Activated CD8-positive, alpha-beta T cell treated with anti-CD3 and anti-CD28 coated beads, Interleukin-2, amount 10 ng/mL, durations not matched to agents 7 days and 5 days (primary cell): ENCODE measurements around the gene SUGP1. TPM values are rescaled to one million over a fixed set of nuclear protein-coding genes. Genes with fewer than 3 reads are reported as not detected.

ENCODE experiments used
- ATAC-seq: fragments of 150-1000 bp; cut with Tn5 transposase; one replicate; pipeline ENCODE4 v1.10.0; 2021; ENCODE audit warnings: moderate library complexity
- CTCF ChIA-PET: fragments of 350-600 bp; sonication (Branson Sonifier 250); formaldehyde crosslinking; loops from one replicate; lab custom pipeline; 2021; ENCODE audit warnings: antibody characterized with exemption; lab: Charles Lee
- POLR2A ChIA-PET: fragments of 350-600 bp; sonication (Branson Sonifier 250); formaldehyde crosslinking; loops from one replicate; lab custom pipeline; 2021; ENCODE audit warnings: antibody characterized with exemption; lab: Charles Lee
- DNase-seq: peaks from one replicate; pipeline ENCODE4 v3.0.0-alpha.2; 2020
- H3K27ac Mint-ChIP-seq: one replicate; pipeline ENCODE4 v1.8.0; 2021; ENCODE audit warnings: mild to moderate bottlenecking, mixed read lengths
- H3K27me3 Mint-ChIP-seq: one replicate; pipeline ENCODE4 v1.8.0; 2021; ENCODE audit warnings: low read depth, mixed read lengths
- H3K36me3 Mint-ChIP-seq: one replicate; pipeline ENCODE4 v1.8.0; 2021; ENCODE audit warnings: low read depth, mixed read lengths
- H3K4me1 Mint-ChIP-seq: one replicate; pipeline ENCODE4 v1.8.0; 2021; ENCODE audit warnings: low read depth, mixed read lengths
- H3K4me3 Mint-ChIP-seq: one replicate; pipeline ENCODE4 v1.8.0; 2021; ENCODE audit warnings: mild to moderate bottlenecking, mixed read lengths
- H3K9me3 Mint-ChIP-seq: one replicate; pipeline ENCODE4 v1.8.0; 2022; ENCODE audit warnings: mixed read lengths; ENCODE audit not compliant: insufficient read depth
- total RNA-seq, 2 experiments: library from RNA; stranded (reverse); gene quantifications; one replicate each; pipeline ENCODE4 v1.2.3, GENCODE V29; 2021

SUGP1 gene
- total RNA-seq, 2 experiments from 2014 or later, result 58.9 to 60.9 TPM

DNA sequence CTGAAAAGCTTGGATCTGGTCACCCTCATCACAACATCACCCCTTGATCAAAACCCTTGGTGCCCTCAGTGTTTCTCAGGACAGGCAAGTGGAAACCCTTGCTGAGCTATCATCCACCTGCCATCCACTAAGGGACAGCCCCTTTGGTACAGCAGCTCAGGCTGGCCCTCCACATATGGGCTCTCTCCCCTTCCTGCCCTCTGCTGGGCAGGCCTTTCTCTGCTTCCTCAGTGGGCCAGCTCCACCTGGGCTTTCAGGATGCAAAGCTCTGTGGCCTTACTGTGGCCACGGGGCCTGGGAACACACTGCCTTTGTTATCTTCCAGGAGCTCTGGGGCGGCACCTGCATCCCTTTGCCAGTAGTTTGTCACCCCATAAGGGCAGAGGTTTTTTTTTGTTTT is 4.9 kb downstream of the SUGP1 start:
- Mint-ChIP-seq H3K27ac (no peak overlapping the region), H3K27me3 (no peaks in the 10 kb centered on the region), H3K36me3 (peaks cover 36% of the 10 kb centered on the region), H3K4me1 (peaks cover 21% of the 10 kb centered on the region), H3K4me3 (no peak overlapping the region), H3K9me3 (no peaks in the 10 kb centered on the region)
- no peak for ATAC-seq
- no peak for DNase-seq
- ChIA-PET CTCF (interaction anchor here (1.3 kb wide), 1 partner anchor 141 kb away, joined by 4 read pairs; no protein-coding TSS in a partner anchor), POLR2A (no interaction called here)

DNA sequence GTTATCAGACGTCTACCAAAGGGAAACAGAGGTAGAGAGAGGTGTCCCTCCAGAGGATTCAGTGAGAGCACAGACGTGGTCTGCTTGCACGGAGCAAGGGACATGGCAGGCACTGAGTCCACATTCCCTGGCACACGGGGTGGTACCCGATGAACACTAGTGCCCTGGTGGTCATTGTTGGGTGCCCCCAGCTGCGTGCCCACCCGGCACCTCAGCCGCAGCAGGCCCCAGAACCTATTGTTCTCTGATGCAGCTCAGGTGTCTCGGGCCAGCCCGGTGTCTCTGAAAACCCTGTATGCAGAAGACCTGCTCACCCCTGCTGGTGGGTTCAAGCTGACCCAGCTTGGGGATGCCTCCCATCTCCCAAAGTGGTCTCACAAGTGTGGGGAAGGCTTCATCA is 11.9 kb downstream of the SUGP1 start:
- no peak overlapping the region for H3K27ac Mint-ChIP-seq
- no peak for ATAC-seq
- no peaks in the 10 kb centered on the region for H3K4me1 Mint-ChIP-seq
- ChIA-PET CTCF (no interaction called here), POLR2A (no interaction called here)
- no peaks in the 10 kb centered on the region for H3K9me3 Mint-ChIP-seq
- no peak overlapping the region for H3K4me3 Mint-ChIP-seq
- H3K36me3 Mint-ChIP-seq, result peaks cover 35% of the 10 kb centered on the region
- DNase-seq, result no peak
- H3K27me3 Mint-ChIP-seq, result no peaks in the 10 kb centered on the region

DNA sequence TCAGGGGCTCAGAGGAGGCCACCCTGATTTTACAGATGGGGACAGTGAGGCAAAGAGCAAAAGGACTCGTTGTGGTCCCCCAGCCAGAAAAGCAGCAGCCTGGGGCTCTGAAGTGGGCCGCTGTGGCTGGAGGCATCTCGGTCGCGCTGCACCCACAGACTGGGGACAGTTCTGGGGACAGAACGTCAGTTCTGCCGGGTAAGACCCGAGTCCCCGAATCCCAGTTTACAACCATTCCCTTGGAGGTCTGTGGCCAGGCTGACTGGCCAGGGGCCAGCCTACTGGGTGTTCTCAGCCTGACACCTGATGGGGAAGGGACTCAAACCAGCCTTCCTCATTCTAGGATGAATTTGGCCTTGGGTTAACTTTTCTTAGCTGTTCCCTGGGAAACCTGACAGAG is 14.1 kb downstream of the SUGP1 start:
- POLR2A ChIA-PET, result interaction anchor here (0.5 to 0.6 kb wide), 2 partner anchors 27 to 262 kb away, joined by 3 read pairs; no protein-coding TSS in a partner anchor
- Mint-ChIP-seq H3K4me1 (no peaks in the 10 kb centered on the region), H3K4me3 (no peak overlapping the region), H3K36me3 (peaks cover 40% of the 10 kb centered on the region), H3K9me3 (no peaks in the 10 kb centered on the region), H3K27me3 (no peaks in the 10 kb centered on the region), H3K27ac (no peak overlapping the region)
- ATAC-seq, result no peak
- no peak for DNase-seq
- CTCF ChIA-PET, result no interaction called here

DNA sequence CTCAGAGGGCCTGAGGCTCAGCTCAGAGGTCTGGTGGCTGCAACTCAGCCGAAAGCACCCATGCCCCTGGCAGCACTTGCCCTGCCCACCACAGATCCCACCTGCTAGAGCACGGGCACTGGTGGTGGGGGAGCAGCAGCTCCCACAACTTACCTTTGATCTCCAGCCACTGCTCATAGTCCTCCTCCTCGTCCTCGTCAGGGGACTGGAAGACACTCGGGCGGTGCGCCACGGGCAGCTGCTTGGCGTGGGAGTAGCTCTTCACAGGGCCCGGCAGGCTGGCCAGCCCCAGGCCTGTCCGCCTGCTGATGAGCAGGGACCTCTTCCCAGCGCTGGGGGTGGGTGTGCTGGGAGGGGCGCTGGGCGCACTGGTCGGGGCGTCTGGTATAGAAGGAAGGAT is 14.6 kb downstream of the SUGP1 start:
- DNase-seq (no peak), ATAC-seq (no peak)
- no peaks in the 10 kb centered on the region for H3K27me3 Mint-ChIP-seq
- POLR2A ChIA-PET, result interaction anchor here (0.9 kb wide), 1 partner anchor 8 kb away, joined by 3 read pairs; no protein-coding TSS in a partner anchor
- CTCF ChIA-PET, result no interaction called here
- no peak overlapping the region for H3K27ac Mint-ChIP-seq
- no peaks in the 10 kb centered on the region for H3K4me1 Mint-ChIP-seq
- H3K4me3 Mint-ChIP-seq, result no peak overlapping the region
- no peaks in the 10 kb centered on the region for H3K9me3 Mint-ChIP-seq
- peaks cover 43% of the 10 kb centered on the region for H3K36me3 Mint-ChIP-seq

DNA sequence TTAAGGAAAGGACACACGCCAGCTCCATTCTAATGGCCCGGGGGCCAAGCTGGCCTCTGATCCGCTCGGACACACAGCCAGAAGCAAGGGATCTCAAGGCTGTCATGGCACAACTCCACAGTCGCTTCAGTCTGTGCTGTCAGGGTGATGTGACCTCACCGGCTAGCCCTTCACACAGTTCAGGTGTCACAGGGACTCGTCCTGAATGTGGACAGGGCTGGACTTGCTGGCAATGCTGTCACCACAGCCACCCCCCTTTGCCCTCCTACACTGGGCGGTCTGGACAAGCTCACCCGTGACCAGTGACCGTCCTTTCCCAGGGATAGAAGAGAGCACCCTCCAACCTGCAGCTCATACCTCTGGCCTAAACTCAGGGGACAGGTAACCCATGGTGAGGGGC is 15.2 kb downstream of the SUGP1 start:
- peaks cover 40% of the 10 kb centered on the region for H3K36me3 Mint-ChIP-seq
- H3K4me3 Mint-ChIP-seq, result no peak overlapping the region
- CTCF ChIA-PET, result no interaction called here
- no peak for DNase-seq
- POLR2A ChIA-PET, result interaction anchor here (0.6 to 0.9 kb wide), 2 partner anchors 8 to 75 kb away, joined by 3 to 5 read pairs; no protein-coding TSS in a partner anchor
- H3K4me1 Mint-ChIP-seq, result no peaks in the 10 kb centered on the region
- H3K9me3 Mint-ChIP-seq, result no peaks in the 10 kb centered on the region
- H3K27ac Mint-ChIP-seq, result no peak overlapping the region
- ATAC-seq, result no peak
- H3K27me3 Mint-ChIP-seq, result no peaks in the 10 kb centered on the region

DNA sequence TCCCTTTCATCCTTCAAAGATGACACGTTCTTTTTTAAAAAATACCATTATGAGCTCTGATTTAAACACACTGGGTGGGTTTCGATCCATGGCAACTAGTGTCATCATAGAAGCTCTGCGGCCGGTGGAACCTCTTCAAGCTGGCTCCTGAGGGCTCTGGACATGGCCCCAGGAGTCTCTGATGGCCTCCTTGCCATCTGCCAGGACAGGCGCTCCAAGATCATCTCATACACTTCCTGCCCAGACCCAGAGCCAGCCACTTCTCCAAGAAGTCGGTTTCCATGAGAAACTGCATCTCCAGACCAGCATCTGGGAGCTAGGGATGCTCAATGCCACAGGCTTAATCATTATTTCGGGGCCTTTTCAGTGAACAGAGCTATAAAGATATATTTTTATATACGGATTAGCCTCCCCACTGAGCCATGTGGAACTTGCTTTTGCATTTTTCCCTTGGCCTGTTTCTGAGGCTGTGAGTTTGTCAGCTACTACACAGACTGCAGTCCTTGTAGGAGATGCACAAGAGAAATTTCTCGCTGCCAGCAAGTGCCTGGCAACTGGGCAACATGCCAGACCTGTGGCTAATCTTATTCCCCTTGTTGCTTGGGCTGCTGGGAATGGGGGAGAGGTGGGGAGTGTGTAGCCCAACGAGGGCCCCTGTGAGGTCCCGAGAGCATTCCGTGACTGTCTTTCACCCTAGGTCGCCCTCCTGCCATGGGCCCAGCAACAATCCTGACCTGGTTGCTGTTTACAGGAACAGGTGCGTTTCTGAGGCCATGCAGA is 15.9 kb downstream of the SUGP1 start:
- CTCF ChIA-PET, result no interaction called here
- no peaks in the 10 kb centered on the region for H3K4me1 Mint-ChIP-seq
- DNase-seq, result no peak
- H3K27me3 Mint-ChIP-seq, result no peaks in the 10 kb centered on the region
- peaks cover 36% of the 10 kb centered on the region for H3K36me3 Mint-ChIP-seq
- H3K4me3 Mint-ChIP-seq, result no peak overlapping the region
- H3K9me3 Mint-ChIP-seq, result no peaks in the 10 kb centered on the region
- POLR2A ChIA-PET, result interaction anchor here (0.9 kb wide), 1 partner anchor 9 kb away, joined by 3 read pairs; no protein-coding TSS in a partner anchor
- no peak overlapping the region for H3K27ac Mint-ChIP-seq
- ATAC-seq, result no peak

DNA sequence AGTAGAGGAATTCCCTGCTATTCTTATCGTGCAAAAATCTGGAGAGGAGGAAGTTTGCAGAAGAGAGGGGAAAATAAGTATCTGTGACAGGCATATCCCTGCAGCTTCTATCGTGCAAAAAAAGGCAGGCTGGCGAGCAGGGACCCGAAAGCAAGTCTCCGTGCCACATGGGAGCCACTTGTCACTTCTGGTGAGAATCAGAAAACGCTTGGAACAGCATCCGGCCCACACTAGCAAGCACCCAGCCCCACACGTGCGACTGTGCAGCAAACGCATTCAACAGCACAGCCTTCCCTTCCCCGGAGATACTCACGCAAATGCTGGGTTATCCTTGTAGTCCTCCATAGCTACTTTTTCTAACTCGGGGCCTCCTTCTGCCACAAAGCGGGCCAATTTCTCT is 16.9 kb downstream of the SUGP1 start:
- H3K36me3 Mint-ChIP-seq, result peaks cover 32% of the 10 kb centered on the region
- ATAC-seq, result no peak
- CTCF ChIA-PET, result no interaction called here
- H3K9me3 Mint-ChIP-seq, result no peaks in the 10 kb centered on the region
- H3K4me1 Mint-ChIP-seq, result no peaks in the 10 kb centered on the region
- POLR2A ChIA-PET, result no interaction called here
- no peak overlapping the region for H3K4me3 Mint-ChIP-seq
- H3K27me3 Mint-ChIP-seq, result no peaks in the 10 kb centered on the region
- DNase-seq, result no peak
- no peak overlapping the region for H3K27ac Mint-ChIP-seq

DNA sequence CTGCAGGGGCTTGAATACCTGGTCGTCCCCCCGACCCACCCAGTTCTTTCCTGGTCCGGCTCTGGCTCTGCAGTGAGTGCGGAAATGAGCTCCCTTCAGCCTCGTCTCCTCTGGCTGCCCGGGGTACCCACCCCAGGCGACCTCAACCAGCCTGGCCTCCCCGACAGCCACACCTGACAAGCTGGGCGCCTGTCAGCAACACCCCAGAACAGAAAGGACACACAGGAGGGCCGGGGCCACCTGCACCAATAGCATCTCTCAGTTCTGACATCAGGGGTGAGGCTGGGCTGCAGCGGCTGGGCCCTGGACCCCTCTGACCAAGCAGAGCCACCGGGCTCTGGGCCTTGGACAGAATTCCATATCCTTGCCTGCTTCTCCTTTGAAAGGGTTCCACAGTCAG is 19.7 kb downstream of the SUGP1 start:
- H3K27me3 Mint-ChIP-seq, result no peaks in the 10 kb centered on the region
- no peak overlapping the region for H3K27ac Mint-ChIP-seq
- no peaks in the 10 kb centered on the region for H3K9me3 Mint-ChIP-seq
- H3K4me1 Mint-ChIP-seq, result no peaks in the 10 kb centered on the region
- ATAC-seq (no peak), DNase-seq (no peak)
- ChIA-PET CTCF (no interaction called here), POLR2A (interaction anchor here (1.1 kb wide), 1 partner anchor 35 kb away, joined by 4 read pairs; no protein-coding TSS in a partner anchor)
- no peak overlapping the region for H3K4me3 Mint-ChIP-seq
- H3K36me3 Mint-ChIP-seq, result peaks cover 28% of the 10 kb centered on the region

DNA sequence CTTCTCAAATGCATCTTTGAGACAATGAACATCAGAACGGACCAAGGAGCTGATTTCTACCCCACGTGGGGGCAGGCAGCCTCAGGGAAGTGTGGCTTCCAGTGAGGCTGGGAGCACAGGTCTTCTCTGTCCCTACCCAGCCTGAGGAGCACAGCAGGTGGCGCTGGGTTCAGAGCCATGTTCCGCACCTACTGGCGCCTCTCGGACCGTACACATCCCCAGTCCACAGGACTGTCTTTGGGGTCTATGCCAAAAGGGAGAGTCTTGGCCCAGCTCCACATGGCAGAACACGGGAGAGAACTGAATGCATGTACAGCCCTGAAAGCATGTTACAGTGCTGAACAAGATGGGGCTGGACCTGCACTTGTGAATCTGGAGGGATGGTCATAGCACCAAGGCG is 22.6 kb downstream of the SUGP1 start:
- POLR2A ChIA-PET, result no interaction called here
- Mint-ChIP-seq H3K27me3 (no peaks in the 10 kb centered on the region), H3K36me3 (peaks cover 37% of the 10 kb centered on the region), H3K27ac (no peak overlapping the region), H3K4me3 (no peak overlapping the region), H3K9me3 (no peaks in the 10 kb centered on the region), H3K4me1 (no peaks in the 10 kb centered on the region)
- CTCF ChIA-PET, result no interaction called here
- DNase-seq (no peak), ATAC-seq (no peak)

DNA sequence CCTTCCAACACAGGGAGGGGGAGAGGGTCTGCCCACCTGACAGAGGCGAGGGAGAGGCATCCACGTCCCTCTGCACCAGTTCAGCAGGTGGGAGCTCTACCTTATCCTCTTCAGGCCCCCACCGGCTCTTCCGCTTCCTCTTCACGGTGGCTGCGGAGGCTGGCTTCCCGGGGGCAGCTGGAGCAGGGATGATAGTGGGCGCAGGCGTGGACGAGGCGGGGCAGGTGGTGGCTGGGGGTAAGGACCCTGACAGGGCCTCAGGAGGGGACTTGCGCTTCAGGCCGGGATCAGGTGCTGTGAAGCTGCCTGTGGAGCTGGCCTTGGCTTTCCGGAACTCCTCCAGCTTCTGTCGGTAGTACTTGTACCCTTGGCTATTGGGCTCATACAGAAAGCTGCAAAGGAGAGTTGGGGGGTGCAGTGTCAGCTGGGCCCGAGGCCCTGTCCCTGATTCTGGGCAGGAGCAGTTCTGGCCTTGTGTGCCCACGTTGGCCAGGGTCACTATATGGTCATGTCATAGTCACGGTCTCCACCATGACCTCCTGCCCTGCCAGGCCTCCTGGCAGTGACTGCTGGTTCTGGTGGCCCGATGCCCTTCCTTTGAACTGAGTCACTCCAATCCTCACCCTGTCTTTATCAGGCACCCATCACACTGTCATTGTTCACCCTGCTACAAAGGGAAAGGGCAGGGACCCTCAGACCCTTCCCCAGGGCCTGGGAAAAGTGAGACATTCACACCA is 23.2 kb downstream of the SUGP1 start:
- no peak for ATAC-seq
- H3K4me3 Mint-ChIP-seq, result no peak overlapping the region
- peaks cover 43% of the 10 kb centered on the region for H3K36me3 Mint-ChIP-seq
- no peak overlapping the region for H3K27ac Mint-ChIP-seq
- no peaks in the 10 kb centered on the region for H3K4me1 Mint-ChIP-seq
- no peaks in the 10 kb centered on the region for H3K9me3 Mint-ChIP-seq
- POLR2A ChIA-PET, result no interaction called here
- H3K27me3 Mint-ChIP-seq, result no peaks in the 10 kb centered on the region
- no peak for DNase-seq
- CTCF ChIA-PET, result no interaction called here

DNA sequence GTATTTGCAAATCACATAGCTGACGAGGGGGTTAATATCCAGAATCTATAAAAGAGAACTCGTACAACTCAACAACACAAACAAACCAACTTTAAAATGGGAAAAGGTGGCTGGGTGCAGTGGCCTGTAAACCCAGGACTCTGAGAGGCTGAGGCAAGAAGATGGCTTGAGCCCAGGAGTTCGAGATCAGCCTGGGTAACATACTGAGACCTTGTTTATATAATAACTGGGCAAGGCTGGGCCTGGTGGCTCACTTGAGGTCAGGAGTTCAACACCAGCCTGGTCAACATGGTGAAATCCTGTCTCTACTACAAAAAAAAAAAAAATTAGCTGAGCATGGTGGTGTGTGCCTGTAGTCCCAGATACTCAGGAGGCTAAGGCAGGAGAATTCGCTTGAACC is 25.4 kb downstream of the SUGP1 start:
- Mint-ChIP-seq H3K9me3 (no peaks in the 10 kb centered on the region), H3K4me1 (no peaks in the 10 kb centered on the region), H3K36me3 (peaks cover 47% of the 10 kb centered on the region), H3K27me3 (no peaks in the 10 kb centered on the region), H3K4me3 (no peak overlapping the region), H3K27ac (no peak overlapping the region)
- POLR2A ChIA-PET, result no interaction called here
- ATAC-seq (no peak), DNase-seq (no peak)
- CTCF ChIA-PET, result no interaction called here

DNA sequence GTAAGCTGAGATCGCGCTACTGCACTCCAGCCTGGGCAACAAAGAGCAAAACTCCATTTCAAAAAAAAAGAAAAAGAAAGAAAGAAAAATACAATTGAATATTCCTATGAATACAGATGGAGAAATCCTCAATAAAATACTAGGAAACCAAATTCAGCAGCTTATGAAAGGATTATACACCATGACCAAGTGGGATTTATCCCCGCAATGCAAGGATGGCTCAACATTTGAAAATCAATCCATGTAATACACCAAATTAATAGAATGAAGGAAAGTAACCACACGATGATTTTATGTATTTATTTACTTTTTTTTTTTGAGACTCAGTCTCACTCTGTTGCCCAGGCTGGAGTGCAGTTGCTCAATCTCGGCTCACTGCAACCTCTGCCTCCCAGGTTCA is 27.7 kb downstream of the SUGP1 start:
- Mint-ChIP-seq H3K9me3 (no peaks in the 10 kb centered on the region), H3K27me3 (no peaks in the 10 kb centered on the region), H3K36me3 (peaks cover 56% of the 10 kb centered on the region), H3K4me3 (no peak overlapping the region), H3K27ac (no peak overlapping the region), H3K4me1 (no peaks in the 10 kb centered on the region)
- ChIA-PET POLR2A (no interaction called here), CTCF (no interaction called here)
- ATAC-seq (no peak), DNase-seq (no peak)
